HepG2 (cell line): ENCODE measurements around the gene FAM83C. TPM values are rescaled to one million over a fixed set of nuclear protein-coding genes. Genes with fewer than 3 reads are reported as not detected.
A peak's percentile ranks its signal among the peaks of the same experiment; 100 is the strongest.

Experiments
- E2F2 ChIP-seq: sonication (generic); formaldehyde crosslinking; IDR thresholded peaks from 2 replicates; pipeline ENCODE4 v1.4.0; 2020; ENCODE audit warnings: missing genetic modification reagents, borderline replicate concordance
- HNRNPLL ChIP-seq: fragments of 200-400 bp; formaldehyde crosslinking; IDR thresholded peaks from 2 replicates; pipeline ENCODE4 v1.6.1; 2017; ENCODE audit warnings: mild to moderate bottlenecking, low read depth, low read length; ENCODE audit not compliant: poor library complexity, severe bottlenecking
- MTA1 ChIP-seq: sonication (generic); formaldehyde crosslinking; IDR thresholded peaks from 2 replicates; pipeline ENCODE4 v1.4.0; 2020; ENCODE audit warnings: missing genetic modification reagents, mild to moderate bottlenecking, borderline replicate concordance
- NFE2L1 ChIP-seq: sonication (generic); formaldehyde crosslinking; IDR thresholded peaks from 2 replicates; pipeline ENCODE4 v1.4.0; 2020; ENCODE audit warnings: missing genetic modification reagents, mild to moderate bottlenecking, borderline replicate concordance
- NR2F2 ChIP-seq: IDR thresholded peaks from 2 replicates; pipeline ENCODE4 v1.6.1; 2012; ENCODE audit warnings: low read depth, inconsistent platforms, borderline replicate concordance
- RAD21 ChIP-seq: fragments of 450-650 bp; formaldehyde crosslinking; IDR thresholded peaks from 2 replicates; pipeline ENCODE4 v1.5.0; 2020; ENCODE audit warnings: mild to moderate bottlenecking
- ZBED4 ChIP-seq: sonication (generic); formaldehyde crosslinking; IDR thresholded peaks from 2 replicates; pipeline ENCODE4 v1.4.0; 2020; ENCODE audit warnings: missing genetic modification reagents, borderline replicate concordance
- ZBTB7B ChIP-seq: sonication (generic); formaldehyde crosslinking; IDR thresholded peaks from 2 replicates; pipeline ENCODE4 v1.4.0; 2020; ENCODE audit warnings: missing genetic modification reagents
- ZNF382 ChIP-seq: sonication (generic); formaldehyde crosslinking; IDR thresholded peaks from 2 replicates; pipeline ENCODE4 v1.5.0; 2020; ENCODE audit warnings: missing genetic modification reagents, mild to moderate bottlenecking, borderline replicate concordance
- ZNF710 ChIP-seq: sonication (generic); formaldehyde crosslinking; IDR thresholded peaks from 2 replicates; pipeline ENCODE4 v1.5.0; 2020; ENCODE audit warnings: mild to moderate bottlenecking, missing genetic modification reagents, borderline replicate concordance
- polyA plus RNA-seq, 8 experiments: library from polyadenylated mRNA; depleted of rRNA in 3 of 8; stranded (reverse) in 7 of 8; unstranded in 1 of 8; fragments of >200 nt; fragmentation: Illumina TruSeq in 4 of 8; extraction: Trizol in 4 of 8; gene quantifications; 2 replicates each; pipeline versions ENCODE4 v1.2.1 to v1.2.3, GENCODE V29; 2011 to 2016; ENCODE audit warnings: low read depth in 4 of 8, missing spikeins in 1 of 8, mixed read lengths in 1 of 8; ENCODE audit not compliant: insufficient read depth in 1 of 8
- total RNA-seq, 5 experiments: library from RNA; depleted of rRNA; stranded (reverse); fragments of >200 nt; fragmentation: Illumina TruSeq; extraction: Trizol; gene quantifications; 2 replicates each; pipeline ENCODE4 v1.2.3, GENCODE V29; 2016; ENCODE audit warnings: low read depth in 1 of 5
- TF ChIP-seq, protein P1 (sequence below): IDR thresholded peaks from 2 replicates; pipeline ENCODE4 v1.4.0; 2020; ENCODE audit warnings: mild to moderate bottlenecking, missing genetic modification reagents
- TF ChIP-seq, protein P2 (sequence below): sonication (generic); formaldehyde crosslinking; IDR thresholded peaks from 2 replicates; pipeline ENCODE4 v1.8.0; 2022; ENCODE audit warnings: low read depth, missing genetic modification reagents

Gene FAM83C
- total and polyA plus RNA-seq, 2 of the 13 experiments (the other 11 are each of a cell fraction or from before 2014, with no cell fraction given) = 0.04 TPM; not detected in 1

- TF ChIP-seq, protein P1, sequence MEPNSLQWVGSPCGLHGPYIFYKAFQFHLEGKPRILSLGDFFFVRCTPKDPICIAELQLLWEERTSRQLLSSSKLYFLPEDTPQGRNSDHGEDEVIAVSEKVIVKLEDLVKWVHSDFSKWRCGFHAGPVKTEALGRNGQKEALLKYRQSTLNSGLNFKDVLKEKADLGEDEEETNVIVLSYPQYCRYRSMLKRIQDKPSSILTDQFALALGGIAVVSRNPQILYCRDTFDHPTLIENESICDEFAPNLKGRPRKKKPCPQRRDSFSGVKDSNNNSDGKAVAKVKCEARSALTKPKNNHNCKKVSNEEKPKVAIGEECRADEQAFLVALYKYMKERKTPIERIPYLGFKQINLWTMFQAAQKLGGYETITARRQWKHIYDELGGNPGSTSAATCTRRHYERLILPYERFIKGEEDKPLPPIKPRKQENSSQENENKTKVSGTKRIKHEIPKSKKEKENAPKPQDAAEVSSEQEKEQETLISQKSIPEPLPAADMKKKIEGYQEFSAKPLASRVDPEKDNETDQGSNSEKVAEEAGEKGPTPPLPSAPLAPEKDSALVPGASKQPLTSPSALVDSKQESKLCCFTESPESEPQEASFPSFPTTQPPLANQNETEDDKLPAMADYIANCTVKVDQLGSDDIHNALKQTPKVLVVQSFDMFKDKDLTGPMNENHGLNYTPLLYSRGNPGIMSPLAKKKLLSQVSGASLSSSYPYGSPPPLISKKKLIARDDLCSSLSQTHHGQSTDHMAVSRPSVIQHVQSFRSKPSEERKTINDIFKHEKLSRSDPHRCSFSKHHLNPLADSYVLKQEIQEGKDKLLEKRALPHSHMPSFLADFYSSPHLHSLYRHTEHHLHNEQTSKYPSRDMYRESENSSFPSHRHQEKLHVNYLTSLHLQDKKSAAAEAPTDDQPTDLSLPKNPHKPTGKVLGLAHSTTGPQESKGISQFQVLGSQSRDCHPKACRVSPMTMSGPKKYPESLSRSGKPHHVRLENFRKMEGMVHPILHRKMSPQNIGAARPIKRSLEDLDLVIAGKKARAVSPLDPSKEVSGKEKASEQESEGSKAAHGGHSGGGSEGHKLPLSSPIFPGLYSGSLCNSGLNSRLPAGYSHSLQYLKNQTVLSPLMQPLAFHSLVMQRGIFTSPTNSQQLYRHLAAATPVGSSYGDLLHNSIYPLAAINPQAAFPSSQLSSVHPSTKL (CRISPR knock-in tag) = no peak
- TF ChIP-seq MTA1 (CRISPR knock-in tag) (peak; percentile 72; the same call in 1 of the 2 replicates), ZNF382 (CRISPR knock-in tag) (no peak), ZNF710 (peak; percentile 63; the same call in 1 of the 2 replicates), HNRNPLL (peak; percentile 66), NFE2L1 (CRISPR knock-in tag) (no peak), NR2F2 (no peak), ZBED4 (CRISPR knock-in tag) (no peak), RAD21 (CRISPR knock-in tag) (no peak), ZBTB7B (peak; percentile 64), E2F2 (CRISPR knock-in tag) (no peak)
- TF ChIP-seq, protein P2, sequence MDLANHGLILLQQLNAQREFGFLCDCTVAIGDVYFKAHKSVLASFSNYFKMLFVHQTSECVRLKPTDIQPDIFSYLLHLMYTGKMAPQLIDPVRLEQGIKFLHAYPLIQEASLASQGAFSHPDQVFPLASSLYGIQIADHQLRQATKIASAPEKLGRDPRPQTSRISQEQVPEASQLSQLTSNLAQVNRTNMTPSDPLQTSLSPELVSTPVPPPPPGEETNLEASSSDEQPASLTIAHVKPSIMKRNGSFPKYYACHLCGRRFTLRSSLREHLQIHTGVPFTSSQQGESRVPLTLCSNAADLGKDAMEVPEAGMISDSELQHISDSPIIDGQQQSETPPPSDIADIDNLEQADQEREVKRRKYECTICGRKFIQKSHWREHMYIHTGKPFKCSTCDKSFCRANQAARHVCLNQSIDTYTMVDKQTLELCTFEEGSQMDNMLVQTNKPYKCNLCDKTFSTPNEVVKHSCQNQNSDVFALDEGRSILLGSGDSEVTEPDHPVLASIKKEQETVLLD = no peak
Measured at GRCh38 chr20:35287509-35288324, 4.5 kb downstream of the FAM83C start (continued).
